NCI-H226 (cell line): ENCODE measurements around the gene RRM2.

ENCODE experiments used
- DNase-seq: peaks from one replicate; pipeline ENCODE4 v3.0.0-alpha.2; 2015

Gene RRM2

DNA sequence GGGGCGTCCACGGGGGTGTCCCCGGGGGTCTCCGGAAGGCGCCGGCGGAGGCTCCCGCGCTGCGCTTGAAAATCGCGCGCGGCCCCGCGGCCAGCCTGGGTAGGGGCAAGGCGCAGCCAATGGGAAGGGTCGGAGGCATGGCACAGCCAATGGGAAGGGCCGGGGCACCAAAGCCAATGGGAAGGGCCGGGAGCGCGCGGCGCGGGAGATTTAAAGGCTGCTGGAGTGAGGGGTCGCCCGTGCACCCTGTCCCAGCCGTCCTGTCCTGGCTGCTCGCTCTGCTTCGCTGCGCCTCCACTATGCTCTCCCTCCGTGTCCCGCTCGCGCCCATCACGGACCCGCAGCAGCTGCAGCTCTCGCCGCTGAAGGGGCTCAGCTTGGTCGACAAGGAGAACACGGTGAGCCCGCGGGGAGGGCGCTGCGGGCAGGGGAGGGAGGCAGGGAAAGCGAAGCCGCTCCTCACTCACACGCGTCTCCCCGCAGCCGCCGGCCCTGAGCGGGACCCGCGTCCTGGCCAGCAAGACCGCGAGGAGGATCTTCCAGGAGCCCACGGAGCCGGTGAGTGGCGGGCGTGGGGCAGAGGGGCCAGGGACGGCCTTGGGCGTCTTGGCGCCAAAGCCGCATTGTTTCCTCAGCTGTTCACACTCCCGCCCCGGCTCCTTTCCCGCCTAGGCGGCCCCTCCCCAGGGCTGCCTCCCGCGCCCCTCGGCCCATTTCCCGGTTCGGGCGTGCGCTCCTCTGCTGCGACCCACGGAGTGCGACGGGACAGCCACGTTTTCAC, at the start of gene RRM2:
RRM2 (plus strand) TSS at position 240 of the 781 bp plus-strand sequence; CDS start at position 300, 60 bp downstream.
- peak; percentile 88 for DNase-seq

DNA sequence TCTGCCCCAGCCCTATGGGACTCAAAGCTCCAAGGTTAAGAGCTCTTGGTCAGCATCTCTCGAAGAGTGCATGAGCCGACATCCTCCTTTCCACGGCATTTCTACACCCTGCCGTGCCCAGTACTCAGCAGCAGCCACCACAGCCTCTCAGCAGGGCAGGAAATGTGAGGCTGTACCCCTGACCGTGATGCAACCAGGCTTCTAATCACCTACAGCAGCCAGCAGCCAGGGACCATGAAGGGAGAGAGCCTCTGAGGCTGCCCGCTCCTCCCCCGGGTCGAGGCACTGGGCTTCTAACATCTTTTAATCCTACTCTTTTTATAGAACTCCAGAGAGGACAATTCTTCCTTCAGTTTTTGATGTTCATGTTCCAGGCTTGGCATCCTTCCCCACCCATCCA, 48.8 kb upstream of the RRM2 start:
- DNase-seq: no peak

DNA sequence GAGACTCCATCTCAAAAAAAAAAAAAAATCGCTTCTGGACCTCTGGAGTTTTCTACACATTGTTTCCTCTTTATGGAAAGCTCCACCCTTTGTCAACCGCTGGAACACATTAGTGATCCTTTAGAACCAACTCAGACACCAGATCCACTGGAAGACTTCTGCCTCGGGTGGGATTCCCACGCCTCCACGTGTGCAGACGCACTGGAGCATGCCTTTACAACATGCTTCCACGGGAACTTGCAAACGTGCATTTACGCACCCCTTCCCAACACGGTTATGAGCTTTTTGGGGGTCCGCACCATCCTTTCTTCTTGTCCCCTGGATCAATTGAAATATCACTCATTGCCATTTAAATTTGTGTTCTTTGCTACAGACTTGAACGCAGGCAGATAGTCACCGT, 47.4 kb upstream of the RRM2 start:
- DNase-seq: no peak

DNA sequence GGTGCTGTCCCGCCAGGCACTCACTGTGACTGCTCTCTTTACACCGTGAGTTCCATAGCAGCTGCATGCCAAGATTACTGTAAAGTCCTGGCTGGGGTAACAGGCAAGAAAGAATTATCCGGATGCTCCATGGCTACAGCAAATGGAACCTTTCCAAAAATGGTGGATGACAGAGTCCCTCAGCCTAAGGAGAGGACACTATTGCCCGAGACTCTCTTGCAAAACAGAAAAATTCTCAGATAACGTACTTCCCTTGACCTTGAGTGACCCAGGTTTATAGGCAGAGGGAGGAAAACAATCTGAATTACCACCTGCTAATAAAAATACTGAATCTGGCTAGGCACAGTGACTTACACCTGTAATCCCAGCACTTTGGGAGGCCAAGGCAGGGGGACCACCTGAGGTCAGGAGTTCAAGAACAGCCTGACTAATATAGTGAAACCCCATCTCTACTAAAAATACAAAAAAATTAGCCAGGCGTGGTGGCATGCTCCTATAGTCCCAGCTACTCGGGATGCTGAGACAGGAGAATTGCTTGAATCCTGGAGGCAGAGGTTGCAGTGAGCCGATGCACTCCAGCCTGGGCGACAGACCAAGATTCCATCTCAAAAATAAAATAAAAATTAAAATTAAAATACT, 46.8 kb upstream of the RRM2 start:
- DNase-seq: no peak

DNA sequence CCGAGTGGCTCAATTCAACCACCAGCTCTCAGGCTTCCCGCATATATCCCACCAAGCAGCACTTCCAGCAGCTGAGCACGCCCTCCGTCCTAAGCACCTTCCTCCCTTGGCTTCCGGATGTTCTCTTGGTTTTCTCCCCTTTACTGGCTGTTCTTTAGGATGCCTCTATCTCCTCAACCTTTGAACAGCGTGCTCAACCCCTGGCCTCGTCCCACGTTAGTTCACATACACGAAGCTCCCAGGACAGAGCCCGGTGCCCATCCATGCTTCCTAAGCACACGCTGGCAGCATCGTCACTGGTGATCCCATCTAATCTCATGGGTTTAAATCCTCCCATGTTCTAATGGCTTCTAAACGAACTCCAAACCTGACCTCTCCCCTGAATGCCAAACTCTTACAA, 46.0 kb upstream of the RRM2 start:
- no peak for DNase-seq

DNA sequence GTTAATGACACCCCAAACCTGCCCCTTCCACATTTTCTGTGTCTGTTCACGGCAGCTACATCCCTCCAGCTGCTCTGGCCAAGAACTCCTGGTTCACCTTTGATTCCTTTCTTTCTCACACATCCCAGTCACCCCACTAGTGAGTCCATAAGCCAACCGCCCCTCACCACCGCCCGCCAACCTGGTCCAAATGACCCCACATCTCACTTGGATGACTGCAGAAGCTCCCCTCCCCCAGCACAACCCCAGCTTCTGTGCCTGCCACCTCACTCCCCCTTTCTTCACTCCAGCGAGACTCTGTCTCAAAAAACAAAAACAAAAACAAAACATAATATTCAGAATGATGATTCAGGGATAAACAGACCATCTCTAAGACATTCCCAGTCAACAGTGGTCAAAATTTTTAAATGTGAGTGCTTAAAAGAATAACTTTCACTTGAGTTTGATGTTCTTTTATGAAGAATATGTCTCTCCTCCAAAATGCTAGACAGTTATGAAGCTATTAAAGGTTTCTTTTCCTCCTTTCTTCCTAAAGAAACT, 45.5 kb upstream of the RRM2 start:
- no peak for DNase-seq

DNA sequence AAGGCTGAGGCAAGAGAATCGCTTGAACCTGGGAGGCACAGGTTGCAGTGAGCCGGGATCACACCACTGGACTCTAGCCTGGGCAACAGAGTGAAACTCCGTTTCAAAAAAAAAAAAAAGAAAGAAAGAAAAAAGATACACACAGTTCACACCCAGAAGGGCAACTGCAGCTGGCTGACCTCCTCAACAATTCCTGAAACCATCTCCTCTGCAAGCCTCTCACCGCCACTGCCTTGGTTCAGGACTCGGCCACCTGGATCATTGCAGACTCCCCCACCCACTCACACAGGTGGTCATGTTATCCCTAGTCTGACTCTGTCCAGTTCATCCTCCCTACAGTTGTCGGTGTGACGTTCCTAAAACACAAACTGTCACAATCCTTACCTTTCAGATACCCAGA, 44.5 kb upstream of the RRM2 start:
- no peak for DNase-seq

DNA sequence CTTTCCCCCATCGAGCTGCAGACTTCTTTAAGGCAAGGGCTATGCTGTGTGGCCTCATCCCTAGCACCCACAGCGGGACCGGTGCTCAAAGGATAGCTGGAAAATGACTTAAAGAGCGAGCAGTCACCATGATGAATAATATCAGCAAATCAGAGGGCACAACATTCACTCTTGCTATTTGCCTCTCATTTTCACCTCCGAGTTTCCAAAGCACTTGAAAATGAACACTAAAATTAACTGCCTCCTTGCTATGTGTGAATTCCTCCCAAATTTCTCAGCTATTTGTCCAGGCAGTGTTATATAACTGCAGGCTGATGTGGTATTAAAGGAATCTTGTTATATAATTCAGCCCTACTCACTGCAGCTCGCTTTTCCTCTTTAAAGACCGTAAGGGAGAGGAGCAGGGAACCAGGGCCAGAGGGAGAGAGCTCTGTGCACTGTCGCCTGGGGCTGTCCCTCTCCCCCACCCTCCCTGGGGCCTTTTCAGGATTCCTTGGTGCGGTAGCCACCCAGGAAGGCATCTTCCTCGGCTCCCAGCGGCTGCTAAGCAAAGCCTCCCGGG, 43.8 kb upstream of the RRM2 start:
- DNase-seq: no peak

DNA sequence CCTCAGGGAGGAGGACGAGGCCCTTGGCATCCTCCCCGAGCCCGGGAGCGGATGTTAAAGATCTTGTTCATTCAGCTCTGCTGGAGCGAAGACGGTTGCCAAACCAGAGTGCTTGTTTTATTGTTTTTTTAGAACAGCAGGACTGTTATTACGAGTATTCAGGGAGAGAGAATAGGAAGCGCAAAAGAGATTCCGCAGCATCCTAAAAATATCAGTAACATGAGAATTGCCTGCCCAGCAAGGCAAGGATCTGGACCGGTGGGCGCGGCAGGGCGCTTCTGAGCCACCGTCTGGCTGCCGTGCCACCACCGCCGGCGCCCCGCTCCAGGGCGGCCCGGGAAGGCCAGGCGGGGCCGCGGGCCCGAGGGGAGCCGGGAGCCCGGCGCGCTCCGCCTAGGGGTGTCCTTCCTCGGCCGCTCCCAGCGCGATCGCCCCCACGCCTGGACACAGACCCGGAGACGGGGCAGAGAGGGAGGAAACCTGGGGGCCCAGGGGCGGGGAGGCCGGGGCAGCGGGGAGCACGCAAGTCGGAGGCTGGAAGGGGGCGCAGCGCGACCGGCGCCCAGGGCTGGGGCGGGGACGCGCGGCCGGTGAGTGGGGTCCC, 43.2 kb upstream of the RRM2 start:
- peak; percentile 40 for DNase-seq

DNA sequence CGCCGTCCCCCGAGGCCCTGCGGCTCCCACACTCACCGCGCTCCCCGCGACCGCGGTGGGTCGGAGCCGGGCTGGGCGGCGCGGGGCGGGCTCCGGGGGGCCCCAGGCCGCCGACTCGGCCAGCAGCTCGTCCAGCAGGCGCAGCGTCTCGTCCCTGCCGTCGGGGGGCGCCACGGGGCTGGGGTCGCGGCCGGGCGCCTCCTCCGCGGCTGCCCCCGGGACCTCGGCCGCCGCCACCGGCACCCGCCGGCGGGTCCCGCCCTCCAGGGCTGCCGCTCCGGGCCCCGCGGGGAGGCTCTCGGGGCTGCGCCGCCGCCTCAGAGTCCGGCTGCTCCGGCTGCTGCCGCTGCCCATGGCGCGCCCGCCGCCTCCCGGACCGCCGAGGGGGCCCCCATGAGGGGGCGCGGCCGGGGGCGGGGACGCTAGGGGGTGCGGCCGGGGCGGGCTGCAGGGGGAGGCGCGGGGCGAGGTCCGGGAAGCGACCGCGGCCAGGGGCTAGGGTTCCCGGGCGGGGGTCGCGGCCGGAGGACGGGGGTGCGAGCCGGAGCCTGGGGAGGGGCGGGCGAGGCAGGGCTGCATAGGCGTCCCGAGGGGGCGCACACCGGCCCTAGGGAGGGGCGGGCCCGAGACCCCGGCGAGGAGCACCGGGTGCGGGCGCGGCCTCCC, 42.5 kb upstream of the RRM2 start, which contains the start of gene CYS1:
CYS1 (minus strand) TSS at position 542 of the 666 bp plus-strand sequence; CDS start at position 354, 188 bp downstream.
- no peak for DNase-seq

DNA sequence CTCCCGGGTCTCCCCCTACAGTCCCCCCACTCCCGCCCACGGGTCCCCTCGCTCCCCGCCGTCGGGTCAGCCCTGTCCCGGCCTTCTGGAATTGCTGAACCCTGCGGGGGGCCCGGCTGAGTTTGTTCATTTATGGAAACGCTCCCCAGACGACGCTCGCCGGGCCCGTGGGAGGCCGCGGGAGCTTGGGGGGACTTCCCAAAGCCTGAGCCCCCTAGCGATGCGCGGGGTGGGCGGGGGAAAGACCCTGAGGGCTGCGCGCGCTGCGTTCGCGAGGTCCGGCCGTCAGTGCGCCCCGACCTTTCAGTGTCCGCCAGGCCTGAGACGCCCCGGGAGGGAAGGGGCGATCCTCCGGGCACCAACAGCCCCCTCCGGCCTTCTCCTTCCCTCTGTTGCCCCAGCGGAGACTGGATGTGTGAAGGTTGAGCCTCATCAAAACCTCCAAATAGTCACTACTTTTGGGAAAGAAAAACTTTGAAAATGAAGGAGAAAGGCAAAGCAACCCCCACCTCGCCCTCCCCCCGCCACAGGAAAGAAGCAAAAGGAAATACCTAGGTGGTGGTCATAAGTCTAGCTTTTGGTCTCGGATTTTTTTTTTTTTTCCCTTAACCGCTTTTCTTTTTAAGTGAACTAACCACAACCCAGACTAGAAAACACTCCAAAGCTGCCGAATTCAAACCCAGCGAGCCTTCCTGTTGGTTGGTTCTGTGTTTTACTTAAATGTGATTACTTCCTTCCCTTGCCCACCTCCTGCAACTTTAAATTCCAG, 41.8 kb upstream of the RRM2 start:
- DNase-seq: no peak

DNA sequence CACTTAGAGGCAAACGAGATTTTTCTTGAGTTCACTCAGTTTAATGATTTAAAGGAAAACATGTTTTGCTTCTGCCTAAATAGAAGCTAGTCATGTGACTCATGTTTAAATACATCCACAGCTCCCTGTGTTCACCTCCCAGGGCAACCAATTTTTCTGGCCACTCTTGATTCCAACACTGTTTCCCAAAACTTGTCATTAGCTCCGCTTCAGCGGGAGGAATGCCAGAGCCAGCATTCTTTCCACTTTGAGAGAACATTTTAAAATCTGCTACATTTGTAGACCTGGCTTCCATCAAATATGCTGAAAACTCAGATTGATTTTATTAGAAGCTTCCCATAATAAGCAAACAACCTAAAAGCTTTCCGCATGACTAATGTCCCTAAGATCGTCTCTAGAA, 39.5 kb upstream of the RRM2 start:
- no peak for DNase-seq

DNA sequence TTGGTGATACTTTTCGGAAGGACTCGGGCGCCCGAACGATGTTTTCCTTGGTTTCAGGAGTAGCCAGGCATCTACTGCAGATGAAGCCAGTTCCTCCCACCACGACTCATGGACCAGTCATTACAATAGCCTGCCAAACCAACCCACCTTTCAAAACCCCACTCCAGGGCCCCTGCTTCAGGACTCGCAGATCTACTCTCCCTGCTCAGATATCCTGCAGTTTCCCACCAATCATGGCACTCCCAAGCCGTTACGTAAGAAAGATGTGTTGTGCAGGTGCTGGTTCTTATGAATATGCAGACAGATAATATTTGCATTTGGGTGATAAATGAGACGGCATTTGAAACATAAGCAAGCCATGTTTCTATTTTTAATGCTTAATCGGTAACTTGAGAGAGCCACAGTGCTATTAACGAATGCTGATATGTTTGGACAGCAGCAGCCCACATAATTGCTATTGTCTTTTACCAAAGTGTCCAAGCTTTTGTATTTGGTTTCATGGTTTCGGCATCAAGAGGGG, 38.8 kb upstream of the RRM2 start:
- no peak for DNase-seq

DNA sequence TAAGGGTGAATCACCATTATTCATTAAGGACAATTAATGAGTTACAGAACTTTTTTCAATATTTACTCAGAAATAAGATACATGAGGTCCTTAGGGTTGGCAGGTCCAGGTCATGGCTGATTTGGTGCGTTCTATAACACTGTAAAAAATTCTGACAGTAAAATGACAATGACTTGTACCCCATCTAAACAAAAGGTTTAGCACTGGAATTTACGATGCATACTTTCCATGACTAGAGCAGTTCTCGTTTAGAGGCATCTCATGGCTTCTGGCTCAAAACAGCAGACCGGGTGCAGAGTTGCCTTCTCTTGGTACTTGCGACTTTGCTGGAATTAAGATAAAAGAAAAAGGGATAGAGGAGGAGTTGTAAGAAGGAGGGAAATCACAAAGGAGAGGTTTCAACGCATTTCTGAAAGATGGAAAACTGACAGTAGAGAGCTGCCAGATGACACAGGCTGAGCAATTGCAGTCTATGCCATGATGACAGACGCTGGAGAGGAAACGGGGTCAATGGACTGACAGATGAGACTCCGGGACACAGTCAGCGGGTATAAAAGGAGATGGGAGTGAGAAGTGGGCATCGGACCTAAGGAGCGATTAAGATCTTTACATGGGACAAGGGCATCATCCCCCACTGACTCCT, 38.2 kb upstream of the RRM2 start:
- DNase-seq: no peak

DNA sequence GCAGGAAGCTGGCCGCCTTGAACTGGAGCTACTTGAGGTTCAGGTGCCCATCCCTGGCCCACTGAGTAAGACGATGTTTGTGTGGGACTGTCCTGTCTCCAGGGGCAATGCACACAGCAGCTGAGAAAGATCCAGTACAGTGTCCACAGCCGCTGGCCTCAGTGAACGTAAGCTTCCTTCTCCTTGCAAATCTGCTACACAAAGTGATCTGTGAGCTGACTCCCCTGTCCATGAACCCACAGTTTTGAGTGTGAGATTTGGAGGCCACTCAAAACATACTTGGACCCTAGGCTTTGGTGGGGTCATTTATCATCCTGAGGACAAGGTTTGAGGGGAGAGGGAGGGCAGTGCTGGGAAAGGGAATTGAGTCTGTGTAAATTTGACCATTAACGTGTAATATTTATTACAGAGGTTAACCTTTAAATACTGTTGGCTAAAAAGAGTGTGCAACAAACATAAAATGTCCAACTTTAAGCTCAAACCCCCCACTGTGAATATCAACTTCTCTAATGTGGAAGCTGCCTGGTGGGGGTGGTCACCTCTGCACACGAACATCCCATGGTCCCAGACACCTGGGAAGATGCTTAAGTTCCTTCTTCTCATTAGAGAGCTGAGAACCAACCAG, 37.4 kb upstream of the RRM2 start:
- no peak for DNase-seq

DNA sequence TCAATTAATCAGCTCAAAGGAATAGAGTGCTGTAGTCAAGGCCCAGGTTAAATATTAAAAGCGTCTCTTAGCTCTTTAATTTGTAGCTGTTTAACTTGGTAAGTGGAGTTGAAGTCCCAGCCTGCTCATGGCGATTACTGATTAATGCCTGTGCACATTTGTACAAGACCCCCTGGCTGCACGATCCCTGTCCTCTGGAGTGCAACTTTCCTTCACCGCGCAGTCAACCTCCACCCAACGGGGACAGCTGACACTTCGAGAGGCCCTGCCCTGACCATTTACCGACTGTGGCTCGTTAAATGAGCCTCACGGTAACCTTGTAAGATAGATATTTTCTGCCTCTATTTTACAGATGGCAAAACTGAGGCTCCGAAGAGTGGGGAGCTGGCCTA, 36.9 kb upstream of the RRM2 start:
- DNase-seq: no peak

DNA sequence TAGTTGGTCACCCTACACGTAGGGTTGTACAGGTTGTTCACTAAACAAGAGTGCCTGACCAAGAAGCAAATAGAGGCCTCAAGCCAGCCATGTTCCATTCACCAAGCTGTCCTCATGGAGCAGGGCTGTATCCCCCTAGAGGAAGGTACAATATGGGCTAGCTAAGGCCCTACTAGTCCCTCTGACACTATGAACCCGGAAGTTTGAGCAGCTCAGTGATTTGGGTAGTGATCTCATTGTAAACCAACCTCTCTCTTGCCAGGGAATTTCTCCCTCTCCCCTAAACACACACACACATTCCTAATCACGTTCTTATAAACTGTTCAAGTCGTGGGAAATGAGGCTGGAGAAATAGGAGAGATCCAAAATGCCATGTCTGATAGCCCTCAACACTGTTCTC, 35.6 kb upstream of the RRM2 start:
- DNase-seq: no peak

DNA sequence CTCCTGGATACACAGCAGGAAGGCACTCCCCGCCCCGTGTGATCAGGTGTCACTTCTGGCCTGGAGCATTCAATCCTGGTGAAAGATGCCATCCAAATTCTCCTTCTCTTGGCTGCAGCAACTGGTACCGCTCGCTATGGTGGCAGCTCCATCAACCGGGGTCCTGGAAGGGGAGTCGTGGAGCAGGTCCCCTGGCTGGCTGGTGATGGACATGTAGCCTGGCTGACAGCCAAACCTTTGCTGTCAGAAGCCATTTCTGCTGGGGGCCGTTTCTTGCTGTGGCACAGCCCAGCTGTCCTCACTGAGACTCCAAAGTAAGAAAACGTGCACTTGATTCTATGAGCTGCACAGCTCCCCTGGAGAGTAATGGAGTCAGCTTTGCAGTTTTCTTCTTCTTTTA, 35.2 kb upstream of the RRM2 start:
- DNase-seq: no peak

DNA sequence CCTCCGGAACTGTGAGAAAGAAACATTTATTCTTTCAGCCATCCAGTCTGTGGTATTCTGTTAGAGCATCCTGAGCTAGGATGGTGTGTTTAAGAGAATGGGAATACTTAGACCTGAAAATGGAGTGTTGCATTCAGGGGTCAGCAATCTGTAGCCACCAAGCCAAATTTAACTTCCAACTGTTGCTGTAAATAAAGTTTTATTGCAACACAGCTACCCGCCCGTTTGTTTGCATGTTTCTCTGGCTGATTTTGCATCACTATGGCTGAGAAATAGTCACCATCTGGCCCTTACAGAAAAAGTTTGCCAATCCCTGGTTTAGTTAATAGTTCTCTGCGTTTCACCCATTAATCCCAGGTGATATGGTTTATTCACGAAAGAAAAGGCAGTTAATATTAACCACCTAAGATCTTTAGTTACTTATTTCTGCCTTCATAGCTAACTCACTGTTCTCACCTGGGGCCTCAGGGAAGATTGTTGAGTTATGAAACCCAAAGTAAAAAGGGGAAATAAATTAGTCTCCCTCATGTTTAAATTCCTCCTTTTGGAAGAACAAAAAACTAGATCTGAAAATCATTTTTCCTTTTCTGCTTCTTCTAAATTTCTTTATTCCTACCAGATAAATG, 32.9 kb upstream of the RRM2 start:
- no peak for DNase-seq

DNA sequence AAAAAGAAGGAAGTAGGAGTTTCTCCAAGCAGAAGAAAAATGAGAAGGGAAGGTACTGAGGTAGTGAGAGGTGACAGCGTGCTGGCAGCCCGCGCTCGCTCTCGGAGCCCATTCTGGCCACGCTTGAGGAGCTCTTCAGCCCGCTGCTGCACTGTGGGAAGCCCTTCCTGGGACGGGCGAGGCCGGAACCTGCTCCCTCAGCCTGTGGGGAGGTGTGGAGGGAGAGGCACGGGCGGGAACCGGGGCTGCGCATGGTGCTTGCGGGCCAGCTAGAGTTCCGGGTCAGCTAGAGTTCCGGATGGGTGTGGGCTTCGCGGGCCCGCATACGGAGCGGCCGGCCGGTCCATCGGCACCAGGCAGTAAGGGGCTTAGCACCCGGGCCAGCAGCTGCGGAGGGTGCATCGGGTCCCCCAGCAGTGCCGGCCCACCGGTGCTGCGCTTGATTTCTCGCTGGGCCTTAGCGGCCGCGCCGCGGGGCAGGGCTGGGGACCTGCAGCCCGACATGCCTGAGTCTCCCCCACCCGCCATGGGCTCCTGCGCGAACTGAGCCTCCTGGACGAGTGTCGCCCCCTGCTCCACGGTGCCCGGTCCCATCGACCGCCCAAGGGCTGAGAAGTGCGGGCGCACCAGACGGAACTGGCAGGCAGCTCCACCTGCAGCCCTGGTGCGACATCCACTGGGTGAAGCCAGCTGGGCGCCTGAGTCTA, 31.2 kb upstream of the RRM2 start:
- no peak for DNase-seq
